NCI-H2196 treated with DMSO at 0.1 percent for 48 hours (cell line): Measurements from ENCODE around the gene PDYN.

Source experiments
- DNase-seq: peaks from one replicate; lab custom pipeline; 2025; ENCODE audit not compliant: unreplicated experiment; lab: John Stamatoyannopoulos, UW

Gene PDYN

GRCh38 chr20:1995531-1996310 lies 1.9 kb upstream of the PDYN start:
- no peak for DNase-seq

- DNase-seq, result no peak
Measured at GRCh38 chr20:1994627-1995026, 769 bp upstream of the PDYN start.

- no peak for DNase-seq
Measured at GRCh38 chr20:1992359-1993110, 1.3 kb downstream of the PDYN start.

DNA sequence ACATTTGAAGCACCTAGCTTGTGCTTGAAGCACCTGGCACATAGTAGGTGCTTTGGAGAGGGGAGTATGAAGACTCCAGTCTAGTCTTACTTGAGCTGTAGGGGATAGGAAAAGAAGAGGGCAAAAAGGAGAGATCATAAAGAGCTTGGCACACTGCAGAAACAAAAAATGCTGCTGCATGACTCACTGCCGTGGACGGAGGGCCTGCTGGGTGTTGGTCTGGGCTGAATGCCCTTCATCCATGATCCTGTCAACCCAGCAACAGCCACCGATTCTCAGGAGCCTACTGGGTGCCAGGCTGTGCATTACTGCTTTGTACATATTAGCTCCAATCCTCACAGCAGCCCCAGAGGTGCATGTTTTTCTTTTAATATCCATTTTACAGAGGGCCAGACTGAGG lies 6.0 kb downstream of the PDYN start:
- DNase-seq, result no peak

GRCh38 chr20:1983301-1983700 lies 10.6 kb downstream of the PDYN start:
- no peak for DNase-seq

- DNase-seq, result no peak
Measured at GRCh38 chr20:1982686-1983085, 11.2 kb downstream of the PDYN start.

GRCh38 chr20:1979106-1979778 lies 14.6 kb downstream of the PDYN start:
- no peak for DNase-seq

- no peak for DNase-seq
Measured at GRCh38 chr20:1975291-1975690, 18.6 kb downstream of the PDYN start.

- no peak for DNase-seq
Measured at GRCh38 chr20:1973601-1974440, 20.0 kb downstream of the PDYN start.

DNA sequence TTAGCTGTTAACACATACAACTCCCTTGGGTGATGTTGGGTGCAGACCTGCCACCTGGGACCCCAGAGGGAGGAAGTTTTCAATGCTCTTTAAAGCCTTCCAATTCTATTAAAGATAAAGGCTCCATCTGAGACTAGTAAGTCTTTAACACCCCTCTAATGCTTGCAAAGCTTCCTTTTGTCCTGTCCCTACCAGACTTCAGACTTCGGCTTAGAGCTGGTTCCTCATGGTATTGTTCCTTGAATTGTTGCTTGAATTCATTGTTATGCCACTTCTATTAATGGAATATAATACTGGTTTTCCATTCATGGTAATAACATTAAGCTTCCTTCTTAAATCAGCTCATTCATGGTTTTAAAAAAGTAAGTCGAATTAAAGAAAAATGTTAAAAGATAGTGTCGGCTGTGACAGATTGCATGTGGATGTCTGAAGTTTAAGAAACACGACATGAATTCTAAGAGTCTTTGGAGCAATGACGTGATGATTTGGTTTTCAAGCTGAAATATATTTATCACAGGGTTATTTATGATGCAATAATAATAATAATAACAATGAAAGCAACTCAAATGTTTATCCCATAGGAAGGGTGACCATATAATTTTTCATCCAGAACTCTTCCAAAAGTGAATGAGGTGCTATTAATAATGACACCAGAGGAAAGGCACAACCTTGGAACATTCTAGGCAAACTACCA lies 21.8 kb downstream of the PDYN start:
- DNase-seq, result no peak

DNA sequence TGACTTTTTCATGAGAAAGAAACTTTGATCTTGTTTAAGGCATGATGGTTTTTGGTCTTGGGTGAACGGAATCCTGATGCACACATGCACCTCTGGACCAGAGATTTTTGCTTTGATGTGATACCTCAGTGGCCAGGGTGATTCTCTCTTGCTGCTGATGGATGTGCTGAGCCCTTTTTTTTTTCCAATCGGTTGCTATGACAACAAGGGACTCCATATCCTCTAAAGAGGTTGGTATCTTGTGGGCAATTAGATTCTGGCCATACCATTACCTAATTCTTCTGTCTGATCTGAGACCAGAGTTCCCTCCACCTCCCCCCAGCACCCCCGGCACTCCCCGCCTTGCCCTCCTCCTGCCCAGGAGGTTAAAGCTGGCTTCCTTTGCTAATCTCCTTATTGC lies 24.9 kb downstream of the PDYN start:
- DNase-seq, result no peak

GRCh38 chr20:1965520-1966351 lies 28.1 kb downstream of the PDYN start:
- DNase-seq, result peak; percentile 37

DNA sequence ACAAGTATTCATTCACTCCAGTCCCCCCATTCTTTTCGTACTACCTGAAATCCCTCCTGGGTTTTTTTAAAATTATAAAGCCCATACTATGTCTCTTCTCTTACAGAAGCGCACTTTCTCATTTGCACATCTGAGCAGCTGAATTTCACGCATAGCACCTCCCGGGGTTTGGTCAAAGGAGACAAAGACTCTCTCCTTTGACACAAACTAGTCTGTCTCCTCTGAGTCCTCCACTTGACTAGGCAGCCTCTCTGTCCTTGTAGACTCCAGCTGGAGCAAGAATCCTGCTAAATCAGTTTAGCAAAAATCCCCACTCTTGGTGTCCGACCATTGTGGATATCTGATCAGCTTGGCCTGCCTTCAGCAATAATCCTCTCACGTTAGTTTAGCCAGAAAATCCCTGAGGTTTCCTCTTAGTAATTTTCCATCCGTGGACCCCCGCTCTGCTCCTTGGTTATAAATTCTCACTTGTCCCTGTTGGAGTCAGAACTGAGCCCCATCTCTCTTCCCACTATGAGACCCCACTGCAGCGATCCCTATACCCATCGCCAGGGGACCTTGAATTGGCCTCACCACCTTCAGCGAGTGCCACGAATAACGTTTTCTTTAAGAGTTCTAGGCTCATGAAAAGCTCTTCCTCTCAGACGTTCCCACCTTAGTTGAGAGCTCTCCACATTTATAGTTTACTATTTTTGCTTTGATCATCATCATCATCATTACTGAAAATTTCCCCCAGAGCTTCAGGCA lies 29.0 kb downstream of the PDYN start:
- DNase-seq, result no peak

DNA sequence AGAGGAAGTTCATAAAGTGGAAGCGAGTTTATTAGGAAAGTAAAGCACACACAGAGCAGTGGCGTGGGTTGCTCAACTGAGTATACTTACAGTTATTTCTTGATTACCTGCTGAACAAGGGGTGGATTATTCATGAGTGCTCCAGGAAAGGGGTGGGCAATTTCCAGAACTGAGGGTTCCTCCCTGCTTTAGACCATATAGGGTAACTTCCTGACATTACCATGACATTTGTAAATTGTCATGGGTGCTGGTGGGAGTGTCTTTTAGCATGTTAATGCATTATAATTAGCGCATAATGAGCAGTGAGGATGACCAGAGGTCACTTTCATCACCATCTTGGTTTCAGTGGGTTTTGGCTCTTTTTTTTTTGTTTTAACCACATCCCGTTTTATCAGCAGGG lies 29.8 kb downstream of the PDYN start:
- DNase-seq, result no peak

- DNase-seq, result no peak
Measured at GRCh38 chr20:1961374-1961773, 32.5 kb downstream of the PDYN start.

DNA sequence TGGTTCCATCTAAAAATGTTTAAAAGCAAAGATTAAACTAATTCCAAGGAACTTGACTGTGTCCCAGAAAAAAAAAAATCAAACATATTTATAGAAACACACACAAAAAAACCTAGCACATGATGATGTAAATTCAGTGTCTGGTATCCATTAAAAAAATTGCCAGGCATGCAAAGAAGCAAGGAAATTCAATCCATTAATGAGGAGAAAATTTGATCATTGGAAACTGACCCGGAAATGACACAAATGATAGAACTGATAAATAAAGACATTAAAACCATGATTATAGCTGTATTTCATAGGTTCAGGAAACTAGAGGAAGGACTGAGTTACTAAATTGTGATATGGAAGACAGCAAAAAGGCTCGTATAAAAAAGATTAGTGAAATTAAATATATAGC lies 34.7 kb downstream of the PDYN start:
- no peak for DNase-seq

GRCh38 chr20:1958426-1958825 lies 35.4 kb downstream of the PDYN start:
- no peak for DNase-seq

DNA sequence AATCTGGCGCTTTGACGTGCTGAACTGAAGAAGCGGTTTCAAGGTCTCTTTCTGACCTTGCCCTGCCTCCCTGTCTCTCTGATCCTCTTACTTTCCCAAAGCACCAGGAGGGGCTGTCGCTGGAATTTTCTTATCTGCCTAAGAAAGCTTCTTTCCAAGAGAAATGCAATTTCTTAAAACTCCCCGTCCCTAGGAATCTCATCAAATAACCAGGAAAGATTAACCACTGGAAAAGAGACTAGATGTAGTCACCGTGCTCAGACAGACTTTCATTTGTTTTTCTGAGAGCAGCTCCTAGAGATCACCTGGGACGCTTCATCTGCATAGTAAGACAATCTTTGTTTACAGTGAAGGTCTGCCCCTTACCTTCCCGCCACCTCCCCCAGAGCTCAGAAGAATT lies 38.6 kb downstream of the PDYN start:
- no peak for DNase-seq

GRCh38 chr20:1953621-1954020 lies 40.2 kb downstream of the PDYN start:
- DNase-seq, result no peak
